Measurements from ENCODE around the gene GP9.

GP9 gene

GRCh38 chr3:129030611-129031010 is 30.0 kb upstream of the GP9 start:
- DNase-seq: no peak

GRCh38 chr3:129031476-129032215 is 28.9 kb upstream of the GP9 start:
- no peak for DNase-seq

DNA sequence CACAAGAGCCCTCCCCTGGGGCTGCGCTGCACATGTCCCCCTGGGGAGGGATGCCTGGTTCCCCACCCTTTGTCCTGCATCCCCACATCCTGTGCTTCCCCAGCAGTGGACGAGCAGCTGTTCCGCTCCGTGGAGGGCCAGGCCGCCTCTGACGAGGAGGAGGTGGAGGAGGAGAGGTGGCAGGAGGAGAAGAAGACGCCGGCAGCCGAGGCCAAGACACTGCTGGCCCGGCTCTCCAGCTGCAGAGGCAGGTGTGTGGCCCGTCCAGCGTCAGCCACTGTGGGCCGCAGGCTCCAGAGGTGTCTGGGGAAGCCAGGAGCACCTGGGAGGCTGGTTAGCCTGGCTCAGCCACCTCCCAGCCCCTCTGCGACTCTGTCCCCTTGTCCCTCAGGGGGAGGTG is 27.9 kb upstream of the GP9 start:
- DNase-seq: no peak

DNA sequence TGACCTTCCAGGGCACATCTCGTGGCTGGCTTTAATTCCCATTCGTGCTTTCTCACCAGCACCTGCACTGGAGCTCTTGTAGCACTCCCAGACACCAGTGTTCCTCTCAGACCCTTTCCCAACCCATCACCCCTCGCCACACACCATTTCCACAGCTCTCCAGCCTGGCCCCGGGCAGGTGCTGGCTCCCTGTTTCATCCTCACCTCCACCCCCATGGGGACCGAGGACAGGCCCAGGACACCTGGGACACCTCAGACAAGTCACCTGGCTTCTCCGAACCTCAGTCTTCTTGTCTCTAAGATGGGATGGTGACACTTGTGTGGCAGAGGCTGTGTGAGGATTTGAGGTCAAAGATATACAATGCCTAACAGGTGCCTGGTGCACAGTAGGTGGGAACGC is 27.4 kb upstream of the GP9 start:
- no peak for DNase-seq

DNA sequence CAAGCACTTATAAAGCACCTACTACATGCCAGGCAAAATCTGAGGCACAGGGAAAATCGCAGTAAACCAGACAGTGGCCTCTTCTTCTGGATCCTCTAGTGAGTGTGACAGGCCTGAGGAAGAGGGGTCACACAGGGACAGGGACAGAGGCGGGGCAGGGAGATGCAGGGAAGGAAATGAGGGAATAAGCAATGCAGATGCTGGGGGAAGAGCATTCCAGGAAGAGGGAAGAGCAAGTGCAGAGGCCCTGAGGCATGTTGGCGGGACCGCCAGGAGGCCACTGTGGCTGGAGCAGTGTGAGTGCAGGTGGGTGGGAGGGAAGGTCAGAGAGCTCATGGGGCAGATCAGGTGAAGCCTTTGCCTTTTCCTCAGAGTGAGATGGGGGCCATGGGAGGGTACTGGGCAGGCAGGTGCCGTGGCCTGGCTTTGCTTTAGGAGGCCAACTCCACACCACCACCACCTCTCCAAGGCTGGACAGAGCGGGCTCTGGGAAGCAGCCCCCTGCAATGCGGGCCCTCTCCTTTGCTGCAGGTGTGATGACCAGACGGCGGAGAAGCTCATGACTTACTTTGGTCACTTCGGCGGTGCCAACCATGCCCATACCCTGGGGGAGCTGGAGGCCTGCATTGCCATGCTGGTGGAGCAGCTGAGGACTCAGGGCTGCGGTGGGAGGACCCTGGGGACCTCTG is 26.8 kb upstream of the GP9 start:
- no peak for DNase-seq

DNA sequence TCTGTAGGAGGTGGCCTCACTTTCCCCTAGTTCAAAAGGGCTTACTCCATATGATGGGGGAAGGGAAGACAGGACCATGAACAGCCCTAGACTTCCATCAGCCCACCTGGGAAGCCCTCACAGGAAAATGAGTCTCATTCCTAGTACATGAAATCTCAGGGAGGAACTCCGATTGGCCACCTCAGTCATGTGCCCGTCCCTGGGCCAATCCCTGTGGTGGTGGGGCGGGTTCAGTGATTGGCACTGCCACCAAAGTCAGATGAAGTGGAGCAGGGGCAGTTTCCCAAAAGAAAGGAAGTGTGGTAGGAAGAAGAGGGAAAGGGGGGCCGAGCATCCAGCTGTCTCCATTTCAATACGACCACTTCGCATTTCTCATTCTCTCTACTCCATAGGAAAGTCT is 25.9 kb upstream of the GP9 start:
- DNase-seq: no peak

- no peak for DNase-seq
Measured at GRCh38 chr3:129035360-129036221, 25.0 kb upstream of the GP9 start.

DNA sequence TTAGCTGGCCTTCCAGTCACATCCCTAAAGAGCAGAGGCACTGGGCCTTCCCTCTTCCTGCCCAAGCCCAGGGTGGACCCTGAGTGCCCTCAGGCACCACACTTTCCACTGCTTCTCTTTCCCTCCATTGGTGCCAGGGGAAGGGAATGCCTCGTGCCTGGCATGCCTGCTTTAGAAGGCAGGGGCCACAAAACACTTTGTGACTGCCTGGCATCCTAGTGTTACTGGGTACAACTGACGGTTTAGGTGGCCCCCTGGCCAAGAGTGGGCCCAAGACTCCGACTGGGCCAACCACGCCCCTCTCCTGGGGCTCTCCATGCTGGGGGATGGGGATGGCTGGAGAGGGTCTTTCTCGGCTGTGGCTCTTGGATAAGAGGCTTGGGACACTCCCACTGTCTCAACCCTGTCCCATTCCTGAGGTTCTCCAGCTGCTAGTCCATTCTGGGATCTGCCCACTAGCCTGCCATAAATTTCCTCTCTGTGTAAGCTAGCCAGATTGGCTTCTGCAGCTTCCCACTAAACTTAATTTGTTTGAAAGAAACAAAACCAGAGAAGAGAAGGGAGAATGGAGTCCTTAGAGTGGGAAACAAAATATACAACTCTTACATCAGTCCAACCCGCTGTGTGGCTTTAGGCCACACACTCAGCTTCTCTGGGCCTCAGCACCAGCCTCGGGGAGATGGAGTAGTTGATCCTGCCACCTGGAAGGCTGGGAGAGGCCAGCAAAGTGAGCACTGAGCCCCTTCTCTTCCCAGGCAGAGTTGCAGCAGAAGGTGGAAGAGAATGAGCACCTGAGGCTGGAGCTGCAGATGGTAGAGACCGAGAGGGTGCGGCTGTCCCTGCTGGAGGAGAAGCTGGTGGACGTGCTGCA is 24.1 kb upstream of the GP9 start:
- no peak for DNase-seq

DNA sequence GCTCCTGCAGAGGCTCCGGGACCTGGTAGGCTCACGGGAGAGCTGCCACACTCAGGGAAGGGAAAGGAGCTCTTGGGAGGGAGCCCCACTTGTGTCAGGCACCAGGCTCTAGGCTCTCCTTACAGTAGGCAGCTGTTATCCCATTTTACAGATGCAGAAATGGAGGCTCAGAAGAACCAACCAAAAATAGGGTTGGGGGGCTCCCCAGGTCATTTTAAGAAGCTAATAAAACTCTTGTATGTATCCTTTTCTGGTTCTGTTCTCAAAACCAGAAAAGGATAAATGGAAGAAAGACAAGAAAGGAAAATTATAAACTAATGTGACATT is 23.5 kb upstream of the GP9 start:
- DNase-seq: no peak

DNA sequence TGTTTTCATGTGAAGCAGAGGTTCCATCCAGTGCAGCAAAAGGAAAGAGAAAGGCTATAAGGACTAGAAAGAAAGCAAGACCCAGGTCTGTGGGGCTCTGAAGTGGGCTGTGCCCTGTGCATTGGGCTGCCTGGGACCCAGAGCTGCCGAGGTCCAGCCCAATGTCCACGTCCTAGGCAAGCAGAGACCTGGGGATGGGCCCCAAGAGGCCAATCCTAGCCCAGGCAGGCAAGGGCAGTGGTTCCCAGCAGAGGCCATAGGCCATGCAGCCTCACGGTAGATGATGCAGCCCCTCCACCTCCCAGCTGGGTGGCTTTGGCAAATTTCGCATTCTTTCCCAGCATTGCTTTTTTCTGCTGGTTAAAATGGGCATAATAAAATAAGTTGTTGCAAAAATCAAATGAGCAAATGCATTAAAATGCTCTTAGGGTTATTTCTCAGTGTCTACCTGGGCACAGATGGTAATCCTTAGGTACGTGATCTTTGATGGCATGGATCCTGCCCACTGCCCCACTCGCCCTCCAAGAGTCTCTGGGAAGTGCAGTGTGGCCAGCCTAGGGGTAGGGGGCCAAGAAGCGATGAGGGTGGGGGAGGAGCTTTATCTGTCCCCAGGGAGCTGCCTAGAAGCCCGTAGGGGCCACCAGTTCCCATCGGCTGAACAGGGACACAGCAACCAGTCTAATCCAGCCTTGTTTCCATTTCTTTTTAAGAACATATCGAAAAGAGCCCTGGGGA is 22.3 kb upstream of the GP9 start:
- DNase-seq: no peak

DNA sequence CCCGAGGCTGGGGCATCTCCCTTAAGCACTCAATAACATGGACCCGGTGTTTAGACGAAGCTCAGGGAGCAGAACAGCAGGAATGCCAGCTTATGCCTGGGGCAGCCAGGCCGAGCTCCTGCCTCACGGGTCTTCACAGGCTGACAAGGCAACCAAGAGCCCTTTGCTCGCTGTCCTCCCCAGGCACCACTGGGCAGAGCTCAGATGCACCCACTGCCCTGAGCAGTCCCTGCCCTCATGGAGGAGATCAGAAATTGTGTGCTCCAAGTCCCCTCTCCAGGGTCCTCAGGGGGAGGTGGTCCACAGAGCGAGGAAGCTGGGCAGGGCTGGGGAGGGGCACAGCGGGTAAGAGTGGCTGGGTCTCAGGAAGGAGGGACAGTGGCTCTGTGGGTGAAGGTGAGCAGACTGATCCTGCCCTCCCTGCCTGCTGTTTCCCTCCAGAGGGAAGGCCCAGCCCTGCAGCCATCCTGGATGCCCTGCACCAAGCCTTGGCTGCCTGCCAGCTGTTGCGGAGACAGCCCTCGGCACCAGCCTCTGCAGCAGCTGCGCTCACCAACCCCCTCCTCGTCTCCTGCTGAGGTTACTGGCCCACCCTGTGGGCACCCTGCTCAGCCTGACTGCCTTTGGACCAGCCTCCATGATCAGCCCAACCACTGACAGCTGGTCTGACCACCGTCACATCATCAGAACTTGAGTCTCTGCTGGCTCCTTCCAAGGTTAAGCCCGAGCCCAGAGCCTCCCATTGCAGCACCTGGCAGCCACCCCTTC is 21.1 kb upstream of the GP9 start:
- DNase-seq: no peak

- DNase-seq: no peak
Measured at GRCh38 chr3:129040039-129040336, 20.6 kb upstream of the GP9 start.

DNA sequence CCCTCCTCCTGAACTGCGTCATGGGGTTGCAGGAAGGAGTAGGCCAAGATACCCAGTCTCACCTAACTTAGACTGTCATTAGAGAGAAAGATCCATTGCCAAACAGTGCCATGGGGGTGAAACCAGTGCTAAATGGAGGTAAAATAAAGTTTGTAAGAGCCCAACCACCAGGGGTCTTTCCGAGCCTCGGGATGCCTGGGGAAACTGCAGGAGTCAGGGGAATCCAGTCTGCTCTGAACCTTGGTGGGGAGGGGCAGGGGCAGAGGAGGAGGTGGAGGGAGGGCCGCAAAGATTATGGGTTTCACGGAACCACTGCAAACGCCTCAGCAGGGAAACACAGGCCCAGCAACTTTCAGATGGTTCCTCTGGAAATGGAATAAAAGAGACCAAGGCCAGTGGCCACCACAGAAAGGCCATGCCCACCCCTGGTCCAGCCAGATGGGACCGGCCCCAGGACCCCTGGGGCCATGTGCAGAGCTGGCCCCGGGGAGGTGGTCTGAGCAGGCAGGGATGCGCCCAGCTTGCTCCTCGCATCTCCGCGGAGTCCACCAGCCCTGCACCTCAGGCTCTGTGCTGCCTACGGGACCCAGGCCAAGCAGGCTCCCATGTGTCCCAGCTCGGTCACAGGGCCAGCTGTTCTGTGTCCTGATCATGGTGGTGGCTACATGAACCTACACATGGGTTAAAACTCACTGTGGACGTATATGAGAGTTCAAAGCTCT is 19.8 kb upstream of the GP9 start:
- no peak for DNase-seq

DNA sequence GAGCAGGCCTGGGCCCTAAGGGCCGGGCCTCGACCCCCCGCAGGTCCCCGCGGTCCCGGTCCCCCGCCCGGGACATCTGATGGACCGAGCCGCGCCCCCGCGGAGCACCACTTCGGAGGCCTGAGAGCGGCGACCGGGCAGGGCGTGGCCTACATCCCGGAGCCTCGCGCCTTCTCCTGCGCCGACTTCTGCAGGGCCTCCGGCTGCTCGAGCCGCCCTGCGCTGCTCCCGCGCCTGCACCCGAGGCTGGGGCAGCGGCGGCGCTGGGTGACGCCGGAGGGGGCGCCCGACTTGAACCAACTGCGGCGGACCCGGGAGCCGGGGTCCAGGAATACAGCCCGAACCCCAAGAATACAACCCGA is 14.9 kb upstream of the GP9 start:
- DNase-seq: peak; percentile 21

DNA sequence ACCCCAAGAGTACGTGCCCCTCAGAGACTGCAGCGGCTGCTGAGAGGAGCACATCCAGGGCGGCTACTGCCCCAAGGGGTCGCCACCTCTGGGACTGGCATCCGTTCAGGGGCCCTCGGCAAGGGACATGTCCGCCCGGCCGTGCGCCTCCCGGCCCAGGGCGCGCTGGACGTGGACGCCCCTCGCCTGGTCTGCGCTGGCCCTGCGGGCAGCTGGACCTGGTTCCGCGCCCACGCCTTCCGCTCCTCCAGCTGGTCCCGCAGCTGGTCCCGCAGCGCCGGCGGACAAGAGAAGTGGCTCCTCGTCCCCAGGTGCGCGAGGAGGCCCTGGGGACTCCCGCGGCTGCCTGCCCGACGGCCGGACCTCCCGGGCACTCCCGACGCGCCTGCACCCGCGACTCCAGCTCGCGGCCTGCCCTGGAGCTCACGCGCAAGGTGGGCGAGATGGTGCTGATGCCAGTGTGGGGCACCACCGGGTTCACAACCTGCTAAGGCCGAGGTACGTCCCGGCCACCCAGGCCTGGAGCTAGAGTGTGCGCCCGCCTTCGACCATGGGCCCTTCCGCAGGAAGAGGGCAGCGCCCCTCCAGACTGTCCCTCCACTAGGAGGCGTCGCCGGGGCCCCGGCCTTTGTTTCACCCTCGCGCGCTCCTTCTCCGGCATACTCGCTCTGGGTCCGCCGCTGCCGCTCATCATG is 14.4 kb upstream of the GP9 start:
- DNase-seq: no peak

DNA sequence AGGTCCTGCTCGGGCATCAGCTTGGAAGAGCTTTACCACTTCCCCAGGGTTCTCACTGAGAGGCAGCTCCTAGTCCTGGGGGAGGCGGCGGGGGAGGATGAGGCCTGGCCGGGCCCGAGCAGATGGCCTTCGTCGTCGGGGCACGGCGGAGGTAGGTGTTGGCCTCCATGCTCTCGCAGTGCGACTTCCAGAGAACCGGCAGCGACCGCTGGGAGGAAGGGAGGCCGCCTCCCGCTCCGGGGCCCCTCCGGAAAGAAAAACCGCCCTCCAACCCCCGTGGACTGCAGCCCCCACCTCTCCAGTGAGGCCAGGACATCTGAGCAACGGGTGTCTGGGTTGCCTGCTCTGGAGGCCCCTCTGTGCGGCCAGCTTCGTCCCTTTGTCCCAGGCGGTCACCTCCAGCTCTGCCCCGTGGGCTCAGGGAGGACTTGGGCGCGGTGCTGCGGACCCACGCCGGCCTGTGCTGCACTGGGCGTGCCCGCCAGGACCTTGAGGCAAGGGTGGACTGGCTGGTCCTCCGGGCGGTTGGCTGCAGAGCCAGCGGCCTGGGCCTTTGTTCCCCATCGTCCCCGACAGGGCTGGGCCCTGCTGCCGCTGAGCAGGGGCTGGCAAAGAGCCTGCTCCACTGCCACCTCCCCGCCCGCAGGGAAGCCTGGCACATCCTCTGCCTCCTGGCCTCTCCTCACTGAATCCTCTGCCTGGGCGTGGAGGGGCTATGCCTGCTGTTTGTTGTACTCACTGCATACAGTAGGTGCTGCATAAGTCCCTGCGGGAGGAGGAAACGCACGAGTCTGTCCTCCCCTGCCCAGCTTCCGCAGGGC is 13.6 kb upstream of the GP9 start:
- DNase-seq: no peak

- DNase-seq: no peak
Measured at GRCh38 chr3:129047553-129047839, 13.1 kb upstream of the GP9 start.

GRCh38 chr3:129050556-129051295 is 9.9 kb upstream of the GP9 start:
- no peak for DNase-seq

DNA sequence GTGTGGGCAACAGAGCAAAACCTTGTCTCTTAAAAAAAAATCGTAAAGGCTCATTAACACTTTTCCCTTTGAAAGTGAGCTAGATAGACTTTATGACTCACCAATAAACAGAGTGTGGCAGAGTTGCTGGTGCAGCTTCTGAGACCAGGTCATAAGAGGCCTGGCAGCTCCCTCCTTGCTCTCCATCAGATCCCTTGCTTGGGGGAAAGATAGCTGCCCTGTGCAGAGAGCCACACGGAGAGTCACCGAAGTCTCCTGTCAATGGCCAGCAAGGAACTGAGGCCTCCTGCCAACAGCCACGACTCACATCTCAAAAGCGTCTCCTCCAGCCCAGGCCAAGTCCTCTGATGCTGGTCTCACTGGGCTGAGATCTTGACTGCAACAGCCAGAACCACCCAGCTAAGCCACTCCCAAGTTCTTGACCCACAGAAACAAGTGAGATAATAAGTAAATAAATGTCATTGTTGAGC is 8.7 kb upstream of the GP9 start:
- no peak for DNase-seq

Measured in activated CD4-positive, alpha-beta T cell treated with anti-CD3 and anti-CD28 coated beads, Interleukin-2, amount 50 U/mL, for 16 hours (primary cell).